GM18861 (cell line): ENCODE results near the gene AGPAT1.

ENCODE experiments used
- ATAC-seq: cut with Tn5 transposase; IDR thresholded peaks from one replicate; pipeline ENCODE4 v1.9.1; 2021; ENCODE audit not compliant: unreplicated experiment

The AGPAT1 gene

DNA sequence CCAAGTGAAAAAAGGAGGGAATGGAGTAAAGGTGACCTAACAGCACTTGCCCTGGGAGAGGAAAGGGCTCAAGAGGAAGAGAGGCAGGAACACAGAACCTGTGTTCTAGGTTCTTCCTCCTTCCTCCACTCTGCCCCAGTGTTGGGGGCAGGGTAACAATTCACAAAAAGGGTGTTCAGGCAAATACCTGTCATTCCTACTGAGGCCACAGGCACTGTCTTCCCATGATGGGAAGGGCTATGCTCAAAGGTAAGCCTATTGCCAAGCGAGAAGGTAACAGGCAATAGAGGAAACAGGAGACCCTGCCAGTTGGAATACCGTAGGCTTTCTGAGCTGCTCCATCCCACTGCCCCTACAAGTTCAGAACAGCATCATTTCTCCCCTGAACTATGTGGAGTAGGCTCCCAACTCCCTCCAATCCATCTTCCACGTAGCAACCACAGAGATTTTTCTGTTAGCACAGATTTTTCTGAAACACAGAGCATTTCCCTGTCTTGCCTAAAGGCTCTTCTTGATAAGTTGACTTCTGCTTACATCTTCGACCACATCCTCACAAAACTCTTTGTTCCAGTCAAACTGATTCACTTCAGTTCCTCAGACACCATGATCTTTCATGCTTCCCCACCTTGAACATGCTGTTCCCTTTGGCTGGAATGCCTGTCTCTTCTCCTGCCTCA, 2.7 kb downstream of the AGPAT1 start:
- ATAC-seq = no peak

DNA sequence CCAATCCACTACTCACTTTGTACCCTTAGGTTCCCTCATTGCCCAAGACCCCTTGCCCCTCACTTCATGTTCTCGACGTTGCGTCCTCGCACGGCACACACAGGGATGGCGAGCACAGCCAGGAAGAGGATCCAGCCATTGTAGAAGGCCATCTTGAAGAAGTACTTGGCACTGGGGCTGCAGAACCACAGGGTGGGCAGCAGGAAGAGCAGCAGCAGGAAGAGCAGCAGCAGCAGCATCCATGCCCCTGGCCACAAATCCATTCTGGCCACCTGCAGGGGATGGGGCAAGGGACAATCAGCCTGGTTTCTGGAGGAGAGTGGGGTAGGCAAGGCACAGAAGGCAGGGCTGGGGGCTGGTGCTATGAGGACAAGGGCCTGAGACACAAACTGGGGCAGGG, 4.7 kb downstream of the AGPAT1 start:
- no peak for ATAC-seq

DNA sequence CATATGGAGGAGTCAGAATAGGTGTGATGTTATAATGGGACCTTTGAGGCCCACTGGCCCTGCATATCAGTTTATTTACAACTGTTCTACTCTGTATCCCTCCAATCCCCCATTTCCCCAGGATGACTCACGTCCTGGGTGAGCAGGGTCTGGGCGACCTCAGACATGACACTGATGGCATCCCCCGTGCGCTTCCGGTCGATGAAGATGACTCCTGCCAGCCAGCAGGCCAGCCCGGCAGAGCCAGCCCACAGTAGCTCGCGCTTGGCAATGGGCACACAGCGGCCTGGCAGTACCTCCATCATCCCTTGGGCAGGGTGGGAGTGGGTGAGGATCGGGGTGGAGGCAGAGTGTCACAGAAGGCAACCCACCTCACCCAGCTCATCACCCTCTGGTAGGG, 5.6 kb downstream of the AGPAT1 start:
- ATAC-seq = no peak

DNA sequence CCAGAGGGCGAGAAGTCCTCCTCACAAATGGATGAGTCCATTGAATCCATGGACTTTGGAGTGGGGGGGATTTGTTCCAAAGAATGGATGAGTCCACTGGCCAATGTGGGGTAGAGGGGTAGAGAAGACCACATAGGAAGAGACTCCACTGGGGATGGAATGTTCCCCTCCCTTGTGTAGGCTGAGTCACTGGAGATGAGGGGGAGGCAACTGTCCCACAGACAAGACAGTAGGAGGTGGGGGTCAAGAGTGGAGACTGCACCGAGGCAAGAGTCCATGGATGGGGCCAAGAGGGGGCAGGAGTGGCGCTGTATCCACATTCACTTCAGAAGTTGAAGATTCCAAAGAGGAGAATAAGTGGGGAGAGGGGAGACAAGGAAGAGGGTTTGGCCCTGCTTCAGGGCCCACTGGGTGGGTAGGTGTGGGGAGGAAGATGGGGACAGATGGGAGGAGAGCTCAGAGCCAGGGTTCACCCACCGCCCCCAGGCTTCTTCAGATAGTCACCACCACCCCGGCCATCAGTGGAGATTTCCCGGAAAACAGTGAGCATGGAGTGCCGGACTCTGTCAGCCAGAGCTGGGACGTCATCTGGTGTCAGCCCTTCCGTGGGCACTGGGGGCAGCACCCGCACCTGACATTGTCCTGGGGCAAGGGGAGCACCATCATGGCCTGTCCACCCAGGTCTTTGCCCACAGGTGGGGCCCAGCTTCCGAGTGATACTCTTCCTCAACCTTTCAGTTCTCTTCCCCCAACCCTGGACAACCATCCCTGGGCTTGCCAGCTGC, 6.9 kb downstream of the AGPAT1 start:
- no peak for ATAC-seq

DNA sequence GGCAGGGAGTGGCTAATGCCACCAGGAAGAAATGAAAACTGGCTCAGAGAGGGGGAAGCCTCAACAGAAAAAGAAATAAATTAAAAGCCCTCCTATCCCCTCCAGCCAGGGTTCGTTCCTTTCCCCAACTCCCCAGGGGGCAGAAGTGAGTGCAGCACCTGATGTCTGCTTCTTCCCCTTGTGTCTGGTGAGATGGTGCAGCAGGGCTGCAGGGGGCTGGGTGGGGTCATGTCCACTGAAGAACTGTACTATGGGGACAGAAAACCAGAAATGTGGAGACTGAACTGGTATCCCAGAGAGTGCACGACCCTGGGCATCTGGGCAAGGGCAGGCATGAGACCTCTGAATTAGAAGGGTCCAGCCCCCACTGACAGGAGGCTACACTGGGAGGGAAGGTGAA, 7.5 kb downstream of the AGPAT1 start:
- no peak for ATAC-seq

DNA sequence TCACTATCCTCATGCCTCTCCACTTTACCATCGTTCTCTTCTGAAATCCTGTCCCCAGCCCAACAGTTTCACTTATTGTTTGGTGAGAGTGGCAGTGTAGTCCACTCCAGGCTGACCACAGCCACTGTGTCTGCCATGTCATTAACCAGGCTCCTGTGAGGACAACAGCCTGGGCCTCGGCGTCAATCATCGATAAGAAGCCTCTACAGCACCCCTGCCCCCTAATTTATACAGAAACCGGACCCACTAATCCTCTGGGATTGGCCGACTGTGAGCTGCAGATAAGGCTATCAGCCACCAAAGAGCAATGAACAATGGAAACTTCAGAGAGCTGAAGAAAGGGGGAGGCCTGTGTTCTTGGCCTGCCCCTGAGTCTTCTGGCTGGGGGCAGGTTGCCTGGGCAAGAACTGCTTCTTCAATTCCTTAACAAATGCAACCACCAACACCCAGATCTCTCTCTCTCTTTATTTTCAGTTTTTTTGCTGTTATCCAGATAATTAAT, 8.1 kb downstream of the AGPAT1 start:
- no peak for ATAC-seq

DNA sequence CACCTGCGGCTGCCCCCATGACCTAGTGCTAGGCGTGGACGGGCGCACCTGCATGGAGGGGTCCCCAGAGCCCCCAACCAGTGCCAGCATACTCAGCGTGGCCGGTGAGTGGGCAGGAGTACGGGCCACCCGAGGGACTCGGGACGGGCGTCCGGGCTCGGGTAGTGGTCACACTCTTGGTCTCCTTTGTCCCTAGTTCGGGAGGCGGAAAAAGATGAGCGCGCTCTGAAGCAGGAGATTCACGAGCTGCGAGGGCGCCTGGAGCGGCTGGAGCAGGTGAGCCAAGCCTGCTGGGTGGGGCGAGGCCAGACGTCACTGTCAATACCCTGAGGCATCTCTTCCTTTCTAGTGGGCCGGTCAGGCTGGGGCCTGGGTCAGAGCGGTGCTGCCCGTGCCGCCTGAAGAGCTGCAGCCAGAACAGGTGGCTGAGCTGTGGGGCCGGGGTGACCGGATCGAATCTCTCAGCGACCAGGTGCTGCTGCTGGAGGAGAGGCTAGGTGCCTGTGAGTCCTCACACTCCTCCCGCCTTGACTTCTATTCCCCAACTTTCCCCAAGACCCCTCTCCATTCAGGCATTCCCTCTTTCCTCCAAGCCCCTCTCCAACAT, 8.6 kb downstream of the AGPAT1 start:
- no peak for ATAC-seq

DNA sequence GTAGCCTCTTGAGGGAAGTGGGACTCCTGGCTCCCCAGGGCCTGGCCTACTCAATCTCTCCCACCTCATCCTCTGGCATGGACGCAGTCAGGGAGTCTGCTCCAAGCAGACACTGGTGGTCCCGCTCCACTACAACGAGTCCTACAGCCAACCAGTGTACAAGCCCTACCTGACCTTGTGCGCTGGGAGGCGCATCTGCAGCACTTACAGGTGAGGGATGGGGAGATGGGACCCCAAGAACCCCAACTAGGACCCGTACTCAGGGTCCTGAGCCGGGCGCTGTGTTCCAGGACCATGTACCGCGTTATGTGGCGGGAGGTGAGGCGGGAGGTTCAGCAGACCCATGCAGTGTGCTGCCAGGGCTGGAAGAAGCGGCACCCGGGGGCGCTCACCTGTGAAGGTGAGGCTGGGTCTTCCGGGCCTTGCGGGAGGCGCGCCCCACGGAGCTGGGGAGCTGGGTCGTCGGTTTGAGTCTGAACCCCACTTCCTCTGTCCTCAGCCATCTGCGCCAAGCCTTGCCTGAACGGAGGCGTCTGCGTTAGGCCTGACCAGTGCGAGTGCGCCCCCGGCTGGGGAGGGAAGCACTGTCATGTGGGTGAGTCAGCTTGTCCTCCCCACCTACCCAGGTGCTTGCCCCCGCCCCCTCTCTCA, 9.3 kb downstream of the AGPAT1 start:
- ATAC-seq = no peak

DNA sequence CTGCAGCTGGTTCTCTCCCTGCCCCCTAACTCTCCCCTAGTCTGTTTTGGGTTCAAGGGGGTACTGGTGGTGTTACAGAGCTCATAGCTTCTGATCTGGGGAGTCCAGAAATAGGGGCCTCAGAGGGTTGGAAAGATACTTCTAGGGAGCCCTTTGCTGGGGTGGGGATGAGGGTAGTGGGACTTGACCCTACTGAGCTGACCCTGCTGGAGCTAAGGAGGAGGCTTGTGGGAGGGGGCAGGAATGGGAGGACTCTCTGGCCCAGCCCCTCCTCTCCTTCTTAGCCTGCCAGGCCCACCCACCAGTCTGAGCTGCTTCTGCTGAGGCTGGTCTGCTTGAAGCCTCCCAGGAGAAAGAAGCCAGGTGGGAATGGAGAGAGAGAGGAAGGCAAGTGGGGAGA, 11.6 kb downstream of the AGPAT1 start, which contains the start of gene EGFL8:
Gene EGFL8 (plus strand): TSS at position 301 of the 400 bp plus-strand sequence. CDS start 1,571 bp downstream, outside the sequence.
- no peak for ATAC-seq

DNA sequence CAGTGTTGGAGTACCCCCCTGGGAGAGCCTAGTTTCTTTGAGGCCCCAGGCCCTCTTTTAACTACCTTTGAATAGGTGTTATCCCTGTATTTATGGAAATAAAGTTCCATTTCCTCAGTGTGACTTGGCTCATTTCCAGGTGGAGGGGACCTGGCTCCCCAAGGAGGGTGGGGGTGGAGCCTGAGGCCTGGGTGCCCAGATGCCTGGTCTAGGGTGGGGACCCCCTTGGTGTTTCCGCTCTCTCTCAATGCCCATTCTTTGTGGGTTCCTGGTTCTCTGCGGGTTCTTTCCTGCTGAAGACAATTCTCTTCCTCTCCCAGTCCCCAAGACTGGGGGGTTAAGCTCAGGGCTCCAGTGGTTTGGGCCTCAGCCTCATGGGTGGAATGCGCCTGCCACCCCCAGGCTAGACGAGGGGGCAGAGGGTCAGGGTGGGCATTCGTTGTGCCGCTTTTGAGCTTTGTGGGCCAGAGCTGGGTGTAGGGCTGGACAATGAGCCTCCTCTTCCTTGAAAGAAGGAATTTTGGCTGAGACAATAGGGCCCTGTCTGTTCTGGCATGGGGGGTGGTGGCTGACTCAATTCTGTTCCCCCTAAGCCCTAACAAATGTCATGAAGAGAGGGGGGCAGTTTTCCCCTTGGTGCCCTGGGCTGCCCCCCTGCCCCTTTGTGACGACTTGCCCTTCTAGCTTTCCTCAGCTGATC, 12.2 kb downstream of the AGPAT1 start:
- ATAC-seq = no peak

DNA sequence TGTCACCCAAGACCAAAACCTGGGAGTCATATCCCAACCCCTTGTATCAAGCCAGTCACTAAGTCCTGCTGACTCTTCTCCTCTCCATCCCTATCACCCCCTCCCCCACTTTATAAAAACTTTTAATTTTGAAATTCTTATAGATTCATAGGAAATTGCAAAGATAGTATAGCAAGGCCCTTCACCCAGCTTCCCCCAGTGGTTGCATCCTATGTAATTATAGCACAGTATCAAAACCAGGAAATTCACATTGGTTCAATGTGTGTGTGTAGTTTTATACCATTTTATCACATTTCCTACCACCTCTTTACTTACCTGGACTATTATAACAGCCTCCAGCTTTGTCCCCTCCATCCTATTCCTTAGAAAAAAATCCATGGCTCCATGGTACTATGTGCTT, 17.8 kb downstream of the AGPAT1 start:
- ATAC-seq = no peak

DNA sequence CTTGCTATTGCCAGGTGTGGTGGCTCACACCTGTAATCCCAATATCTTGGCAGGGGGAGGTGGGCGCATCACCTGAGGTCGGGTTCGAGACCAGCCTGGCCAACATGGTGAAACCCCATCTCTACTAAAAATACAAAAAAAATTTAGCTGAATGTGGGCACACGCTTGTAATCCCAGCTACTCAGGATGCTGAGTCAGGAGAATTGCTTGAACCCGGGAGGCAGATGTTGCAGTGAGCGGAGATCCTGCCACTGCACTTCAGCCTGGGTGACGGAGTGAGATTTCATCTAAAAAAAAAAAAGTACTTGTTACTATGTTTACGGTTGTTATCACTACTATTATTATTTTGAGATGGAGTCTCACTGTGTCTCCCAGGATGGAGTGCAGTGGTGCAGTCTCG, 19.0 kb downstream of the AGPAT1 start:
- ATAC-seq = no peak

DNA sequence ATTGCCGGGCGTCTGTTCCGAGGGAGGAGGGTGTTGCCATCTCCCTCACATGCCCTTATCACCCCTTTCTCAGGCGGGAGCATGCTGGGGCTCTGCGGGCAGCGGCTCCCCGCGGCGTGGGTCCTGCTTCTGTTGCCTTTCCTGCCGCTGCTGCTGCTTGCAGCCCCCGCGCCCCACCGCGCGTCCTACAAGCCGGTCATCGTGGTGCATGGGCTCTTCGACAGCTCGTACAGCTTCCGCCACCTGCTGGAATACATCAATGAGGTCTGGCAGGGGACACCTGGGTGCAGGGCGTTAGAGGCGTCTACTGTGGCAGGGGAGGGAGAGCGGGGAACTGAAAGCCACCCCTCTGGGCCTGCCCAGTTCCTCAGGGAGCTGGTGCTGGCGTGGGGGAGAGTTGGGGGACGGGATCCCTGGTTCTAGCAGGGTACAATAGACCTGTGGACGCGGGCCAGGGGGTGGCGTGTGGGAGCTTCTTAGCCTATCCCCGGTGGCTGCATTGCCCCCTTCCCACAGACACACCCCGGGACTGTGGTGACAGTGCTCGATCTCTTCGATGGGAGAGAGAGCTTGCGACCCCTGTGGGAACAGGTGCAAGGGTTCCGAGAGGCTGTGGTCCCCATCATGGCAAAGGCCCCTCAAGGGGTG, 21.2 kb downstream of the AGPAT1 start:
- ATAC-seq = no peak

DNA sequence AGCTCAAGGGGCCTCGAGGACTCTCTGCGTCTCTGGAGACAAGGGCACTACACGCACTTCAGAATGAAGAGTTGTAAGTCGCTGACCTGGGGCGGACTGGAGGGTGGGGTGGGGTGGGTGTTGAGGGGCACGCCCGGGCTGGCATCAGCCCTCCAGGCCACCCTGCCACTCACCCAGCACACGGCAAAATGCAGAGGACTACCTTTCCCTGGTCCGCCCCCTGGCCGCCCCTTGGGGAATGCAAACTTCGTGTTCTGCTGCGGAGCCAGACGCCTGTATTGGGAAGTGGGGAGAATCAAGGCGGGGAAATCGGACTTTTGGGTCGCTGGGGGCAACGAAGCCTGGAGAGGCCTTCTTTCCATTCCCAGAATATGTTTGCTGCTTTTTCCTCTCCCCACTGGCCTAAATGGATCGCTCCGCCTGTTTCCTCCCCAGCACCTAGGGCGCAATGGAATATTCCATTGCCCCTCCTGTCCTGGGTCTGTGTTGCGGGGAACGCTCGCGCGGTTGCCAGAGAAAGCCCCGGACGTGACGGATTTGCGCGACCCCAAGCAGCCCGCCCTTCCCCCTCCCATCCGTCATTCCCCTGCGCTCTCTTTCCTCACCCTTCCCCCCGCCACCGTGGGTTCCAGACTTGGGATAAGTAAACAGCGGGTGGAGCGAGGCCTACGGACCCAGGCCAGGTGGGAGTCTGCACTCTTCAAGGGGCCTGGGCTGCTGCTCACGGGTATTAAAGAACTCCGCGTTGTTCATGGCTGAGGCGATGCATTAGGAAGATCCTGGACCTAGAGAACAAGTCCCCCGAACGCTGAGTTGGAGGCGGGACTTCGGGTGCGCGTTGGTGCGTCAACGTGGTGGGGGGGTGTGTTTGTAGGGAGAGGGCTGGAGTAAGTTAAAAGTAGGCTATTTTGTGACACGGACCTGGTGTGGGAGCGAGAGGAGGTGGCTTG, 22.0 kb downstream of the AGPAT1 start, which contains the start of gene PPT2:
Gene PPT2 (plus strand): TSS at position 578 of the 950 bp plus-strand sequence. CDS start 454 bp downstream, outside the sequence.
- ATAC-seq = no peak

DNA sequence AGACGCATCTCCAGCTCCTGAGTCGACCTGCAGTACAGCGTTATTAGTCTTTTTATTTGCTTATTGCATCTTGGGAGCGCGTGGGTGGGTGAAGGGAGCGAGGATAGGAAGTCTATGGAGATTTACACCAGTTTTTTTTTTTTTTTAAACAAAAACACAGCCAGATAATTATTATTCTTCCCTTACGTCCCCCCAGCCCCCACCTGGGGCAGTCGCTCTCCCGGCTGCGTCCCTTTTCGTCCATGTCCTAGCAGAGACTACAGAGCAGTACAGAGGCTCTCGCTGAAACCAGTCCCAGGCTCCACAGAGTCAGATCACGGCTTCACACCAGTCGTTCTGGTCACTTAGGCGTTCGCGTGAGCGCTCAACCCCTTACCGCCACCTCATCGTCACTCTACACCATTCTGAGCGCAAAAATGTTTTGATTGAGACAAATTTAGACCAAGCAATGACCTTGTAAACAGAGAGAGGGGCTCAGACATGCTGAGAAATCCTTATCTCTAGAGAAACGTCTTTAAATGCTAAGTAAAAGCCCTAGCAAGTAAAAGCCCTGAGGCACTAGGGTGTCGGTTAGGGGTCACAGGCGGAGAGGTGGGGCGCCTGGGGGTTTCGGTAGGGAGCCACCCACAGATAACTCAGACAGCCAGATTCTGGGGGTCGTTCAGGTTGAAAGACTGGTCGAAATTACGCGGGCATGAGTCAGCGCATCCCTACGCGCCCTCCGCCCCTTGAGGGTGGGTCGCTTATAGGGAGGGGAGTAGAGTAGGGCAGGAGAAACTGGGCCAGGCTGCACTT, 22.9 kb downstream of the AGPAT1 start:
- no peak for ATAC-seq

DNA sequence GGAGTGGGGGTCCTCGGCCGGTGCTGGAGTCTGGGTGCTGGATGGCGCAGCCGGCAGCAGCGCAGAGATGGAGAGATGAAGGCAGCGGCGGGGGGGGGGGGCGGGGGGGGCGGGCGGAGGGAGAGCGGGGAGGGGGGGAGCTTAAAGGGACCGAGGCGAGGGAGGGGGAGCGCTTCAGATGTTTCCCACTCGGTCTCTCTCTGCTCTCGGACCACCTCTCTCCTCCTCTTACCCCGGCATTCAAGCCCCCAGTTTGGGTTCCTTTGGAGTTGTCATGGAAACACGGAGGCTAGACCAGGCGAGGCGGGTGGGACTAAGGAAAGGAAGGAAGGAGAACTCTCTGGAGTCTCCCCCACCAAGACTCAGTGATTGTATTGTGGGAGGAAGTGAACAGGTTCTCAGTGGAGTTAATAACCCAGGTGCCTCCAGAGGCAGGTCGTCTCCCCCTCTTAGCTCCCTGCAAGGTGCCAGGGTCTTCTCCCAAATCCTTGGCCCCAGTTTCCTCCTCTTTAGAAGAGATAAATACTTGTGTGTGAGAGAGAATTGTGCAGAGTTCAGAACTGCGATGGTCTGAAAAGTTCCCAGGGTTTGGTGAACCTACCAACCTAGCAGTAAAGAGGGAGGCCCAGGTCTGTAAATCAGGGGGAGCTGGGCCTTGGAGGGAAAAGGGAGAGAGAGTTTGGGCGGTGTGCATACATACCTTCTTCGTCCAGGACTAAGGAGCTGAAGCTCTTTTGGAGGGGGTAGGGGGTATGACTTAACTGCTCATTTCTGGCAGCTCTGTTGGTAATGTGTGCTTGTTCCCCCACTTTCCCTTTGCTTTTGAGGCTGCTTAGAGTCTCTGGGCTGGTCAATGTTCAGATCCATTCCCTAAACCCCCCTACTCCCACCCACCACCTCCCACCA, 23.8 kb downstream of the AGPAT1 start, which contains the start of gene PRRT1:
Gene PRRT1 (minus strand): TSS at position 77 of the 906 bp plus-strand sequence. CDS start 112 bp downstream, outside the sequence.
- ATAC-seq = no peak
